ENCODE data around the gene BICD2.

BICD2 gene

DNA sequence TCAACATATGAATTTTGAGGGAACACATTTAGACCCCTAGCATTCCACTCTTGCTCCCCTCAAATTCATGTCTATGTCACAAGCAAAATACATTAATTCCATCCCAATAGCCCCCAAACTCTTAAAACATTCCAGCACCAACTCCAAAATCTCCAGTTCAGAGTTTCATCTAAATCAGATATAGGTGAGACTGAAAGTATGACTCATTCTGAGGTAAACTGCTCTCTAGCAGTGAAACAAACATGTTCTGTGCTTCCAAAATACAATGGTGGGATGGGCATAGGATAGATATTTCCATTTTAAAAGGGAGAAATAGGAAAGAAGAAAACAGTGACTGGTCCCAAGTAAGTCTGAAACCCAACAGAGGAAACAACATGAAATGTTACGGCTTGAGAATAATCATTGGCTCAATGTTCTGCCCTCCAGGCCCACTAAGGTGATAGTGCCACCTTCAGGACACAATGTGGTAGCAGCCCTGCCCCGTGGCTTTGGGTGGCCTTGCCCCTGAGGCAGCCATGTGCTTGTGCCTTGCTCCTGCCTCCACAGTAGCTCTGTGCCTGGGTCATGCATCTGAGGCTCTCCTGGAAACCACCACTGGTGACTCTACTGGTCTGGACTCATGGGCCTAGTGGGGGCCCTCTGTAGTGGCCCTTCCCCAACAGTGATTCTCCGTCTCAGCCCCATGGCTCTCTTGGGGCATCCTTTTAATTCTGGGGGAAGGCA, 58.3 kb downstream of the BICD2 start:
- Histone ChIP-seq H3K4me1 (ENCODE audit: control insufficient read depth, insufficient read depth, low read length) (no peaks in the 10 kb centered on the region), H3K4me3 (ENCODE audit: low read length) (no peak overlapping the region), H3K9me3 (replicated peaks; ENCODE audit: low read length) (no peaks in the 10 kb centered on the region), H3K9ac (ENCODE audit: low read depth, low read length) (no peak overlapping the region), H3K36me3 (ENCODE audit: insufficient read depth, low read length) (peaks cover 11% of the 10 kb centered on the region), H3K4me2 (ENCODE audit: low read length) (no peak overlapping the region), H3K27me3 (ENCODE audit: control insufficient read depth, insufficient read depth, low read length) (no peaks in the 10 kb centered on the region)

DNA sequence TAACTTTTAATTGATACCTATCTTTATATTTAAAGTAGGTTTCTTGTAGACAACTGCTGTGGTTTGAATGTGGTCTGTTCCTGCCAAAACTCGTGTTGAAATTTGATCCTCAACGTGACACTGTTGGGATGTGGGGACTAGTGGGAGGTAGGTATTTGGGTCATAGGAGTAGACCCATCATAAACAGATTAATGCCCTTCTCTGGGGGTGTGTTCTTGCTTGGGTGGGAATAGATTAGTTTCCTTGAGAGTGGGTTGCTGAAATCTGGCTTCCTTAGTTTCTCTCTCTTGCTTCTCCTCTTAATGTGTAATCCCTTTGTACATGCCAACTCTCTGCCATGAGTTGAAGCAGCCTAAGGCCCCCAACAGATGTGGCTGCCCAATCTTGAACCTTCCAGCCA, 60.1 kb downstream of the BICD2 start:
- no peaks in the 10 kb centered on the region for H3K4me1 ChIP-seq (ENCODE audit: control insufficient read depth, insufficient read depth, low read length)
- no peak overlapping the region for H3K4me2 ChIP-seq (ENCODE audit: low read length)
- no peaks in the 10 kb centered on the region for H3K36me3 ChIP-seq (ENCODE audit: insufficient read depth, low read length)
- H3K27me3 ChIP-seq (ENCODE audit: control insufficient read depth, insufficient read depth, low read length): no peaks in the 10 kb centered on the region
- H3K4me3 ChIP-seq (ENCODE audit: low read length): no peak overlapping the region
- H3K9me3 ChIP-seq (replicated peaks; ENCODE audit: low read length): no peaks in the 10 kb centered on the region
- H3K9ac ChIP-seq (ENCODE audit: low read depth, low read length): no peak overlapping the region

DNA sequence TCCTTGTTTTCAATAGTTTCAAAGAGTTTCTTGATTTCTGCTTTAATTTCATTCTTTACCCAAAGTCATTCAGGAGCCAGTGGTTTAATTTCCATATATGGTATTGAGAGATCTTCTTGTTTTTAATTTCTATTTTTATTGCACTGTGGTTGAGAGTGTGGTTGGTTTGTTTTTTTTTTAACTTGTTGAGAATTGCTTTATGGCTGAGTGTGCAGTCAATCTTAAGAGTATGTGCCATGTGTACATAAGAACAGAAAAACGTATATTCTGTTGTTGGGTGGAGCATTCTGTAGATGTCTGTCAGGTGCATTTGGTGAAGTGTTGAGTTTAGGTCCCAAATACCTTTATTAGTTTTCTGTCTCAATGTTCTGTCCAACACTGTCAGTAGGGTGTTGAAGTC, 68.0 kb downstream of the BICD2 start:
- Histone ChIP-seq H3K4me1 (ENCODE audit: control insufficient read depth, insufficient read depth, low read length) (no peaks in the 10 kb centered on the region), H3K4me2 (ENCODE audit: low read length) (no peak overlapping the region), H3K9me3 (replicated peaks; ENCODE audit: low read length) (peaks cover 11% of the 10 kb centered on the region), H3K4me3 (ENCODE audit: low read length) (no peak overlapping the region), H3K27me3 (ENCODE audit: control insufficient read depth, insufficient read depth, low read length) (no peaks in the 10 kb centered on the region), H3K9ac (ENCODE audit: low read depth, low read length) (no peak overlapping the region), H3K36me3 (ENCODE audit: insufficient read depth, low read length) (no peaks in the 10 kb centered on the region)

DNA sequence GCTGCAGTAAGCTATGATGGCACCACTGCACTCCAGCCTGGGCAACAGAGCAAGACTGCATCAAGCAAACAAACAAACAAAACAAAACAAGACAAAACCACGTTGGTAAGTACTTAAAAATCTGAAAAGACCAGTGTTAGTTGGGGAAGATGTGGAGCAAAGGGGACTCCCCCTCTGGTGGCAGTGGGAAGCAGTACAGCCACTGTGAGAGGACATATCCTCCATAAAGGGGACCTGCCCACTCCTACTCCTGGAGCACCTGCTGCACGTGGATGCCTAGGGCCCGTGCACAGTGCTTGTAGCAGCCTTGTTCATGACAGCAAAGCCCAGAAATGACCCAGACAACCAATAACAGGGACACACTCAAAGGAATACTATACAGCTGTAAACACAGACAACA, 77.7 kb downstream of the BICD2 start:
- Histone ChIP-seq H3K27me3 (ENCODE audit: control insufficient read depth, insufficient read depth, low read length) (no peaks in the 10 kb centered on the region), H3K9me3 (replicated peaks; ENCODE audit: low read length) (peaks cover 6% of the 10 kb centered on the region), H3K4me3 (ENCODE audit: low read length) (no peak overlapping the region), H3K36me3 (ENCODE audit: insufficient read depth, low read length) (no peaks in the 10 kb centered on the region), H3K4me1 (ENCODE audit: control insufficient read depth, insufficient read depth, low read length) (no peaks in the 10 kb centered on the region), H3K4me2 (ENCODE audit: low read length) (no peak overlapping the region), H3K9ac (ENCODE audit: low read depth, low read length) (no peak overlapping the region)

DNA sequence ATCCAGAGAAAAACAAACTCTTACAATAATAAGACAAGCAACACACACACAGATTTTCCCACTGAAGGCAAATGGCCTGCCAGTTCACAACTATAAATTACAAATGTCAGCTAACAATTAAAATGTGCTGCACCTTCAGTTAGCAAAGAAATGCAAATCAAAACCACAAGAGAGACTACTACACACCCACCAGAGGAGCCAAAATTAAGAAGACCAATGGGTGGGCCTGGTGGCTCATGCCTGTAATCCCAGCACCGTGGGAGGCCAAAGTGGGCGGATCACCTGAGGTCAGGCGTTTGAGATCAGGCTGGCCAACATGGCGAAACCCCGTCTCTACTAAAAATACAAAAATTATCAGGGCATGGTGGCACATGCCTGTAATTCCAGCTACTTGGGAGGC, 79.6 kb downstream of the BICD2 start:
- H3K4me1 ChIP-seq (ENCODE audit: control insufficient read depth, insufficient read depth, low read length): no peaks in the 10 kb centered on the region
- H3K27me3 ChIP-seq (ENCODE audit: control insufficient read depth, insufficient read depth, low read length): no peaks in the 10 kb centered on the region
- H3K4me3 ChIP-seq (ENCODE audit: low read length): no peak overlapping the region
- no peak overlapping the region for H3K9ac ChIP-seq (ENCODE audit: low read depth, low read length)
- no peaks in the 10 kb centered on the region for H3K36me3 ChIP-seq (ENCODE audit: insufficient read depth, low read length)
- no peak overlapping the region for H3K4me2 ChIP-seq (ENCODE audit: low read length)
- no peaks in the 10 kb centered on the region for H3K9me3 ChIP-seq (replicated peaks; ENCODE audit: low read length)

DNA sequence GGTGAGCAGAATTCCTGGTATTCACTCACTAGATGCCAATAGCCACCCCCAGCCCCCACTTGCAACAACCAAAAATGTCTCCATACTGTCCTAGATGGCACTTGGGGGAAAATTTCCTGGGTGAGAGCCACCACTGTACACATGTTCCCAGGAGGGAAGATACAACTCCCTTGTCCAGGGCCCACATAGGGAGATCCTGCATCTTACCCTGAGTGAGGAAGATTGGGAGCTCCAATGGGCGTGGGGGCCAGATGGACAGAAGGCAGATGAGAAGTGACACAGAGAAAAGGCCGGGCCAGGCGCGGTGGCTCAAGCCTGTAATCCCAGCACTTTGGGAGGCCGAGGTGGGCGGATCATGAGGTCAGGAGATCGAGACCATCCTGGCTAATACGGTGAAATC, 82.4 kb downstream of the BICD2 start:
- H3K4me3 ChIP-seq (ENCODE audit: low read length): no peak overlapping the region
- H3K4me2 ChIP-seq (ENCODE audit: low read length): no peak overlapping the region
- no peaks in the 10 kb centered on the region for H3K27me3 ChIP-seq (ENCODE audit: control insufficient read depth, insufficient read depth, low read length)
- no peak overlapping the region for H3K9ac ChIP-seq (ENCODE audit: low read depth, low read length)
- H3K36me3 ChIP-seq (ENCODE audit: insufficient read depth, low read length): no peaks in the 10 kb centered on the region
- H3K4me1 ChIP-seq (ENCODE audit: control insufficient read depth, insufficient read depth, low read length): no peaks in the 10 kb centered on the region
- H3K9me3 ChIP-seq (replicated peaks; ENCODE audit: low read length): no peaks in the 10 kb centered on the region

DNA sequence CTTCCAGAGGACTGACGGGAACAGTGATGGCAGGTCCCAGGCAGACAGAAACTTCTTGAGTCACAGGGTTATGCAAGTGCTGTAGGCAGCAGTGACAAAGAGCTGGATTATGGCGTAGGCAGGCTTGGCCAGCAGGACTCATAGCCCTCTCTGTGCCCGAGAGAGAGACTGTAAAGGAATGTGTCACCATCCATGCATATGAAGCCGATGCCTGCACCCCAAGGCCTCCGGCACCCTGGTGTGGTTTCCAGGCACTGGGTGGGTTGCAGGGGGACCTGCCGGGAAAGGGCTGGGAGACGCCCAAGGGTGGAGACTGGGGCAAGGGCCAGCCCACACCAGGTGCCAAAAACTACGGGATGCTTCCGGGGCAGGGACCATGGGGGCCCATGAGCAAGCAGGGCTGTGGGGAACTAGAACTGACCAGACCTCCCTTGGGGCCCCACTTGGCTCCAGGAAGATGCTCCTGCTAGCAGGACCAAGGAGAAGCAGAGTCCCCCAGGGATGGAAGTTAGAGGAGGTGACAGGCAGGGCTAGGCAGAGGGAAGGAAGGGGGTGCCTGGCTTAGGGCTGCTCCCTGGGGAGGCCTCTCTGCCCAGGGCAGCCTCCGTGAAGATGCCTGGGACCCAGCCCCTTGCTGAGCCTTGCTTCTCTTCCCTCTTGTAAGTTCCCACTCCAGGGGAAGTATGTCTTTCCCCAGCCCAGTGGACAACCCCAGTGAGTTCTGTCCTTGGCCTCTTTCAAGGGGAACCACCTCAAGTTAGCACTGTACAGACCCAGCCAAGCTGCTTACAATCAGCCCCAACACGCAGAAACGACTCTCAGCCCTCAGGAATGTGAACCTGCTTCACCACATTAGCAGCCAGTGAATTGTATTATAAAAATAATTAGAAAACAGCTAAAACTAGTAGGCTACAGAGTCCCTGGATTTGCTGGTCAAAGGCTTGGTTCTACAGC, 84.2 kb downstream of the BICD2 start:
- H3K27me3 ChIP-seq (ENCODE audit: control insufficient read depth, insufficient read depth, low read length): no peaks in the 10 kb centered on the region
- H3K4me2 ChIP-seq (ENCODE audit: low read length): no peak overlapping the region
- H3K4me3 ChIP-seq (ENCODE audit: low read length): no peak overlapping the region
- no peaks in the 10 kb centered on the region for H3K9me3 ChIP-seq (replicated peaks; ENCODE audit: low read length)
- H3K9ac ChIP-seq (ENCODE audit: low read depth, low read length): no peak overlapping the region
- no peaks in the 10 kb centered on the region for H3K36me3 ChIP-seq (ENCODE audit: insufficient read depth, low read length)
- H3K4me1 ChIP-seq (ENCODE audit: control insufficient read depth, insufficient read depth, low read length): no peaks in the 10 kb centered on the region

DNA sequence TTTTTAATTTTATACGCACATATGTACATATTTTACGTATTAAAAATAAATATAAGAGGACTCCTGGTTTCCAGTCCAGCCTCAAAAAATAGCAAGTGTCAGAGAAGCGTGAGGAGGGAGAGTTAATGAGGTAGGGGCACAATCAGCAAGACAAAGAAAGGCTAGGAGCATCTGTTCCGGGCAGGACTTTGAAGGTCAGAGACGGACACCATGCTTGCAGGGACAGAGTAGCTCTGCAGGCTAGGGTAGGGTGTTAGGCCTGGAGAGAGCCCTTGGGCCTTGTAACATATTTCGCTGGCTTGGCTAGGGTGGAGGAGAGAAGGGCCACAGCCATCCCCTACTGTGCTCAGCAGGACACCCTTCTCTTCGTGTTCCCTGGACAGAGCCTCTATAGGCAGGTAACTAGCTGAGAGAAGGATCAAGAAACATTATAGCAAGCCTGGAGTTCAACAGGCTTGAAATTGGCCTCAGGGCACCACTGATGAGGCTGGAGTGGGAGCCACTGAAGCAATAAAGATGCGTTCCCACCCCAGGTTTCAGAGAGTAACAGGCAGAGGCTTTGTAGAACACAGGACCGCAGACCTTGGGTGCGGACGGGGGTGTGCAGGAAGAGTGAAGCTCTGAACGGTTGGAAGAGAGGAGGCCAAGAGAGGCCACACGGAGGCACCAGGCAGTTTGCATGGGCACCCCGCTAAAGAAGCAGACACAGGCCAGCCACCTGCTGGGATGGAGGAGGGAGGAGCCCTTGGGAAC, 85.0 kb downstream of the BICD2 start:
- Histone ChIP-seq H3K27me3 (ENCODE audit: control insufficient read depth, insufficient read depth, low read length) (no peaks in the 10 kb centered on the region), H3K9ac (ENCODE audit: low read depth, low read length) (no peak overlapping the region), H3K9me3 (replicated peaks; ENCODE audit: low read length) (no peaks in the 10 kb centered on the region), H3K4me1 (ENCODE audit: control insufficient read depth, insufficient read depth, low read length) (no peaks in the 10 kb centered on the region), H3K36me3 (ENCODE audit: insufficient read depth, low read length) (no peaks in the 10 kb centered on the region), H3K4me3 (ENCODE audit: low read length) (no peak overlapping the region), H3K4me2 (ENCODE audit: low read length) (no peak overlapping the region)

DNA sequence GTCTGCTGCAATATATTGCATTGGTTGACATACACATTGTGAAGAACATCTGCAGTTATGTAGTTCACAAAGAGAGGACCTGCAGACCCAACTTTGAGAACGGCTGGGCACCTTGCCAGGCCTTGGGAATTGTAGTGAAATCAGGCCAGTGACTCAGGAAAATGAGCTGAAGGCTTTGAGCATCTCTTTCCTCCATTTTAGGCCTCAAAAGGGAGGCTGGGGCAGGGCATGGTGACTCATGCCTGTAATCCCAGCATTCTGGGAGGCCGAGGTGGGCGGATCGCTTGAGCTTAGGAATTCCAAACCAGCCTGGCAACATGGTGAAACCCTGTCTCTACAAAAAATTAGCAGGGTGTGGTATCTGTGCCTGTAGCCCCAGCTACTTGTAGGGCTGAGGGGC, 93.3 kb downstream of the BICD2 start:
- peaks cover 13% of the 10 kb centered on the region for H3K4me1 ChIP-seq (ENCODE audit: control insufficient read depth, insufficient read depth, low read length)
- H3K27me3 ChIP-seq (ENCODE audit: control insufficient read depth, insufficient read depth, low read length): no peaks in the 10 kb centered on the region
- peak overlapping the region; percentile 92 for H3K9ac ChIP-seq (ENCODE audit: low read depth, low read length)
- H3K4me2 ChIP-seq (ENCODE audit: low read length): peak overlapping the region; percentile 74
- H3K36me3 ChIP-seq (ENCODE audit: insufficient read depth, low read length): peaks cover 10% of the 10 kb centered on the region
- peak overlapping the region; percentile 77 for H3K4me3 ChIP-seq (ENCODE audit: low read length)
- no peaks in the 10 kb centered on the region for H3K9me3 ChIP-seq (replicated peaks; ENCODE audit: low read length)

DNA sequence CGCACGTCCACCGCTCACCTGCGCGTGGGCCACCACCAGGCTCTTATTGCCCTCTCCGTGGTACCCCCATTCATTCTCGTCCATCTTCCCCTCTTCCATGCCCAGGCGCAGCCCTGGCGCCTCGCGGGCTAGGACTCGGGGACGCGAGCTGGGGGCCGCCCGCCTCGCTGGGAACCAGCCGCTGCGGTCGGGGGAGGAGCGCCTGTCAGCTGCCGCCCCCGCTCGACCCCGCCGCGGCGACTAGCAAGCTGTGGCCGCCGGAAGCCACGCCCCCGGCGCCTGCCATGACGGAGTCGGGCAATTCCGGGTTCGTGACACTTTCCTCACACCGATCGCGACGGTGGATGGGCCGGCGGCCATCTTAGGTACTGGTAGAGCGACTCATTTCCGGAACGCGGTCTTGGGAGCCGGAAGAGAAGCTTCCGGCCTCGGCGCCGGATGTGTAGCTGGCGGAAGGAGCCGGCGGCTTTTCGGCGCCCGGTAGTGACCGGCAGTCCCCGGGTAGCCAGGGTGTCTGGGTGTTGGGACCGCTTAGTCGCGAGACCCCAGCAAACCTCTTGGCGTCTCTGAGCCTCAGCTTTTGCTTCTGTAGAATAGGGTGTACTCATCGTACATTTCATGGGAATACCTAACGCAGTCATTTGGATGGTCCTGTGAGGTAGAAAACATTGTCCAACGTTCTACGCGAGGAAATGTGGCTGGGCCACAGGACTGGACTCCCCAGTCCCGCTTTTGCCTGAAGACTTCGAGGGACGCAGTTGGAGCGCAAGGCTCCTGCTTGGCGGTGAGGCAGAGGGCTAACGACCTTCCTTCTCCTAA, 94.5 kb downstream of the BICD2 start, which contains the start of gene IPPK:
TSS of gene IPPK (minus strand) at position 242 of the 819 bp plus-strand sequence. CDS start at position 99, 143 bp downstream.
- peak within 1 kb of the TSS; percentile 92 for H3K4me2 ChIP-seq (ENCODE audit: low read length)
- no peaks in the 10 kb centered on the region for H3K9me3 ChIP-seq (replicated peaks; ENCODE audit: low read length)
- peak within 1 kb of the TSS; percentile 92 for H3K9ac ChIP-seq (ENCODE audit: low read depth, low read length)
- peak within 1 kb of the TSS; percentile 77 for H3K4me3 ChIP-seq (ENCODE audit: low read length)
- H3K36me3 ChIP-seq (ENCODE audit: insufficient read depth, low read length): peaks cover 17% of the 10 kb centered on the region
- no peaks in the 10 kb centered on the region for H3K27me3 ChIP-seq (ENCODE audit: control insufficient read depth, insufficient read depth, low read length)
- peaks cover 14% of the 10 kb centered on the region for H3K4me1 ChIP-seq (ENCODE audit: control insufficient read depth, insufficient read depth, low read length)
